Measurements from ENCODE around the gene NAE1.

The NAE1 gene

GRCh38 chr16:66849549-66849948 lies 18.8 kb upstream of the NAE1 start:
- Histone ChIP-seq H3K9me3 (ENCODE audit: low read length) (no peaks in the 10 kb centered on the region), H3K4me2 (ENCODE audit: low read length) (no peak overlapping the region), H3K9ac (ENCODE audit: low read length) (no peak overlapping the region), H3K36me3 (ENCODE audit: insufficient read depth, low read length) (no peaks in the 10 kb centered on the region), H3K4me3 (ENCODE audit: low read depth, low read length, poor library complexity, severe bottlenecking) (no peak overlapping the region), H3F3A (ENCODE audit: insufficient read depth, low read length) (no peaks in the 10 kb centered on the region), H3K79me2 (ENCODE audit: insufficient read depth, low read length) (no peaks in the 10 kb centered on the region), H3K27ac (ENCODE audit: low read depth, low read length, poor library complexity, severe bottlenecking) (no peak overlapping the region), H2AFZ (ENCODE audit: low read length) (no peak overlapping the region), H3K4me1 (ENCODE audit: insufficient read depth, low read length, severe bottlenecking) (no peaks in the 10 kb centered on the region), H3K9me2 (ENCODE audit: low read depth, low read length) (no peaks in the 10 kb centered on the region), H3K27me3 (ENCODE audit: insufficient read depth, low read length) (peaks cover 8% of the 10 kb centered on the region; the same call in 1 of the 2 replicates), H4K20me1 (ENCODE audit: insufficient read depth, low read length) (no peaks in the 10 kb centered on the region)
- TF ChIP-seq EZH2 (IDR thresholded peaks at IDR 0.05; ENCODE audit: borderline replicate concordance, low read length) = no peak
- peak; percentile 15; the same call in 1 of the 2 replicates for TF ChIP-seq CTCF (IDR thresholded peaks at IDR 0.05; ENCODE audit: low read length)

- no peaks in the 10 kb centered on the region for H3K4me1 ChIP-seq (ENCODE audit: insufficient read depth, low read length, severe bottlenecking)
- H3K27ac ChIP-seq (ENCODE audit: low read depth, low read length, poor library complexity, severe bottlenecking) = no peak overlapping the region
- no peaks in the 10 kb centered on the region for H4K20me1 ChIP-seq (ENCODE audit: insufficient read depth, low read length)
- H3F3A ChIP-seq (ENCODE audit: insufficient read depth, low read length) = no peaks in the 10 kb centered on the region
- H3K4me2 ChIP-seq (ENCODE audit: low read length) = no peak overlapping the region
- H3K36me3 ChIP-seq (ENCODE audit: insufficient read depth, low read length) = no peaks in the 10 kb centered on the region
- no peak overlapping the region for H2AFZ ChIP-seq (ENCODE audit: low read length)
- TF ChIP-seq EZH2 (IDR thresholded peaks at IDR 0.05; ENCODE audit: borderline replicate concordance, low read length) (no peak), CTCF (IDR thresholded peaks at IDR 0.05; ENCODE audit: low read length) (no peak)
- no peak overlapping the region for H3K4me3 ChIP-seq (ENCODE audit: low read depth, low read length, poor library complexity, severe bottlenecking)
- H3K79me2 ChIP-seq (ENCODE audit: insufficient read depth, low read length) = no peaks in the 10 kb centered on the region
- H3K9me2 ChIP-seq (ENCODE audit: low read depth, low read length) = no peaks in the 10 kb centered on the region
- H3K9me3 ChIP-seq (ENCODE audit: low read length) = no peaks in the 10 kb centered on the region
- H3K9ac ChIP-seq (ENCODE audit: low read length) = no peak overlapping the region
- peaks cover 8% of the 10 kb centered on the region; the same call in 1 of the 2 replicates for H3K27me3 ChIP-seq (ENCODE audit: insufficient read depth, low read length)
These were observed 18.2 kb upstream of the NAE1 start for GRCh38 chr16:66849021-66849420.

GRCh38 chr16:66848172-66848571 lies 17.4 kb upstream of the NAE1 start:
- Histone ChIP-seq H4K20me1 (ENCODE audit: insufficient read depth, low read length) (no peaks in the 10 kb centered on the region), H3K4me2 (ENCODE audit: low read length) (no peak overlapping the region), H2AFZ (ENCODE audit: low read length) (no peak overlapping the region), H3K36me3 (ENCODE audit: insufficient read depth, low read length) (no peaks in the 10 kb centered on the region), H3K9me3 (ENCODE audit: low read length) (no peaks in the 10 kb centered on the region), H3F3A (ENCODE audit: insufficient read depth, low read length) (no peaks in the 10 kb centered on the region), H3K9me2 (ENCODE audit: low read depth, low read length) (no peaks in the 10 kb centered on the region), H3K9ac (ENCODE audit: low read length) (no peak overlapping the region), H3K79me2 (ENCODE audit: insufficient read depth, low read length) (no peaks in the 10 kb centered on the region), H3K4me3 (ENCODE audit: low read depth, low read length, poor library complexity, severe bottlenecking) (no peak overlapping the region), H3K27me3 (ENCODE audit: insufficient read depth, low read length) (peaks cover 8% of the 10 kb centered on the region; the same call in 1 of the 2 replicates), H3K27ac (ENCODE audit: low read depth, low read length, poor library complexity, severe bottlenecking) (no peak overlapping the region), H3K4me1 (ENCODE audit: insufficient read depth, low read length, severe bottlenecking) (no peaks in the 10 kb centered on the region)
- TF ChIP-seq CTCF (IDR thresholded peaks at IDR 0.05; ENCODE audit: low read length) (no peak), EZH2 (IDR thresholded peaks at IDR 0.05; ENCODE audit: borderline replicate concordance, low read length) (no peak)
